ENCODE results near the gene TMCC1.

DNA sequence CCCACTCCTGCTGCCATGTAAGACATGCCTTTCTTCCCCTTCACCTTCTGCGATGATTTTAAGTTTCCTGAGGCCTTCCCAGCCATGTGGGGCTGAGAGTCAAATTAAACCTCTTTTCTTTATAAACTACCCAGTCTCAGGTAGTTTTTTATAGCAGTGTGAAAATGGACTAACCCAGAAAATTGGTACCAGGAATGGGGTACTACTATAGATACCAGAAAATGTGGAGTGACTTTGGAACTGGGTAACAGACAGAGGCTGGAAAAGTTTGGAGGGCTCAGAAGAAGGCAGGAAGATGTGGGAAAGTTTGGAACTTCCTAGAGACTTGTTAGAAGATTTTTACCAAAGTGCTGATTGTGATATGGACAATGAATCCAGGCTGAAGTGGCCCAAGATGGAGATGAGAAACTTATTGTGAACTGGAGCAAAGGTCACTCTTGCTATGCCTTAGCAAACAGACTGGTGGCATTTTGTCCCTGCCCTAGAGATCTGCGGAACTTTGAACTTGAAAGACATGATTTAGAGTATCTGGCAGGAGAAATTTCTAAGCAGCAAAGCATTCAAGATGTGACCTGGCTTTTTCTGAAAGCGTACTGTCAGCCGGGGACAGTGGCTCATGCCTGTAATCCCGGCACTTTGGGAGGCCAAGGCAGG is 52.7 kb downstream of the TMCC1 start:
- TF ChIP-seq POLR2A (IDR thresholded peaks at IDR 0.05): no peak
- TF ChIP-seq, protein P1, sequence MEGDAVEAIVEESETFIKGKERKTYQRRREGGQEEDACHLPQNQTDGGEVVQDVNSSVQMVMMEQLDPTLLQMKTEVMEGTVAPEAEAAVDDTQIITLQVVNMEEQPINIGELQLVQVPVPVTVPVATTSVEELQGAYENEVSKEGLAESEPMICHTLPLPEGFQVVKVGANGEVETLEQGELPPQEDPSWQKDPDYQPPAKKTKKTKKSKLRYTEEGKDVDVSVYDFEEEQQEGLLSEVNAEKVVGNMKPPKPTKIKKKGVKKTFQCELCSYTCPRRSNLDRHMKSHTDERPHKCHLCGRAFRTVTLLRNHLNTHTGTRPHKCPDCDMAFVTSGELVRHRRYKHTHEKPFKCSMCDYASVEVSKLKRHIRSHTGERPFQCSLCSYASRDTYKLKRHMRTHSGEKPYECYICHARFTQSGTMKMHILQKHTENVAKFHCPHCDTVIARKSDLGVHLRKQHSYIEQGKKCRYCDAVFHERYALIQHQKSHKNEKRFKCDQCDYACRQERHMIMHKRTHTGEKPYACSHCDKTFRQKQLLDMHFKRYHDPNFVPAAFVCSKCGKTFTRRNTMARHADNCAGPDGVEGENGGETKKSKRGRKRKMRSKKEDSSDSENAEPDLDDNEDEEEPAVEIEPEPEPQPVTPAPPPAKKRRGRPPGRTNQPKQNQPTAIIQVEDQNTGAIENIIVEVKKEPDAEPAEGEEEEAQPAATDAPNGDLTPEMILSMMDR (IDR thresholded peaks at IDR 0.05): no peak
